Neural crest cell (in vitro differentiated cells): ENCODE measurements around the gene ROBO1. TPM values are rescaled to one million over a fixed set of nuclear protein-coding genes. Genes with fewer than 3 reads are reported as not detected.
A peak's percentile ranks its signal among the peaks of the same experiment; 100 is the strongest.

Source experiments
- DNase-seq: peaks from one replicate; pipeline ENCODE4 v3.0.0; 2021; ENCODE audit warnings: low read depth, mixed read lengths, low spot score
- H3K27ac Mint-ChIP-seq: one replicate; pipeline ENCODE4 v1.8.0; 2021; ENCODE audit warnings: mild to moderate bottlenecking, mixed read lengths; ENCODE audit not compliant: unreplicated experiment
- H3K27me3 Mint-ChIP-seq: 2 replicates; pipeline ENCODE4 v1.8.0; 2021; ENCODE audit warnings: low read depth, mild to moderate bottlenecking, mixed read lengths
- H3K36me3 Mint-ChIP-seq: 2 replicates; pipeline ENCODE4 v1.8.0; 2021; ENCODE audit warnings: low read depth, mild to moderate bottlenecking, mixed read lengths
- H3K4me1 Mint-ChIP-seq: 2 replicates; pipeline ENCODE4 v1.8.0; 2021; ENCODE audit warnings: mixed read lengths
- H3K4me3 Mint-ChIP-seq: one replicate; pipeline ENCODE4 v1.8.0; 2021; ENCODE audit warnings: mild to moderate bottlenecking, mixed read lengths
- H3K9me3 Mint-ChIP-seq: 2 replicates; pipeline ENCODE4 v1.8.0; 2021; ENCODE audit warnings: mixed read lengths
- CTCF ChIP-seq: fragments of 200-600 bp; sonication (generic); conservative IDR thresholded peaks from 2 replicates; pipeline ENCODE4 v1.5.0; 2021; ENCODE audit warnings: antibody characterized with exemption, mild to moderate bottlenecking
- total RNA-seq: library from RNA; stranded (reverse); gene quantifications from 2 replicates; pipeline ENCODE4 v1.2.1, GENCODE V29; 2021

The ROBO1 gene
- total RNA-seq, 1 donor from 2014 or later = 88.7 TPM

DNA sequence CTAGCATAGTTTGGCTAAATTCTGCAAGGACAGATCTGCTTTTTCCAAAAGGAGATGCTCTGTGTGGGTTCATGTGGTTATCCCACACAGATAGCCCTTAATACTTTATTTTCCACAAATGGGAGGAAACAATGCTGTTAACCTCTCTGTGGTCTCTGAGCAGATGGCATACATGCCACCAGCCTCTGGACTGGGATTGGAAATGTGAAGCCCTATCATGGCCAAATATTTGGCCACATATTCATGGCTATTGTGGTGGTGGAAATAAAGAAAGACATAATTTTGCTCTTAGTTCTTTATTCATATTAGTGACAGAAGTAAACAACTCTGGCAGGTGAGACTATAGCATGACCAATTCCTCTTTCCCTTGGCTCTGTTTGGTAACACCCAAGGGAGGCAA lies 726.2 kb downstream of the ROBO1 start:
- no peak for TF ChIP-seq CTCF
- Mint-ChIP-seq H3K36me3 (no peaks in the 10 kb centered on the region), H3K27me3 (no peaks in the 10 kb centered on the region), H3K27ac (no peak overlapping the region), H3K9me3 (peaks cover 2% of the 10 kb centered on the region), H3K4me1 (no peaks in the 10 kb centered on the region), H3K4me3 (no peak overlapping the region)
- DNase-seq = no peak

GRCh38 chr3:79040701-79041100 lies 727.1 kb downstream of the ROBO1 start:
- H3K4me3 Mint-ChIP-seq = no peak overlapping the region
- no peaks in the 10 kb centered on the region for H3K27me3 Mint-ChIP-seq
- H3K4me1 Mint-ChIP-seq = no peaks in the 10 kb centered on the region
- no peaks in the 10 kb centered on the region for H3K9me3 Mint-ChIP-seq
- H3K27ac Mint-ChIP-seq = no peak overlapping the region
- no peaks in the 10 kb centered on the region for H3K36me3 Mint-ChIP-seq
- no peak for DNase-seq
- no peak for TF ChIP-seq CTCF

DNA sequence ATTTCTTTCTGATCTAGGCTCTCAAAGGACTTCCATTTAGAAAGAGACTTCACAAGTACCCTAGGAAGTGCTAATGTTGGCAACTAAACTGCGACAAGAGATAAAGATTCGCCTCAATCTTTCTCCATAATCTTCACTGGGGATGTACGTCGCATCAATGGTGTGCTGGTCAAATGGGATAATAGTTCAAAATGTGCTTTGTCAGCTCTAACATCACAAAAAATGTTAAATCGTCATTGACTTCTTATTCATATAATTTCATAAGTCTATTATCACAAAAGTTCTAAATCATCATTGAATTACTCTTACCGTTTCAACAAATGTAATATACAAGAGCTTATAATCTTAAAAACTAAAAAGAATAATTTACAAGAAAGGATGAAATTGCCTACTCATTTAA lies 727.7 kb downstream of the ROBO1 start:
- no peak for TF ChIP-seq CTCF
- H3K9me3 Mint-ChIP-seq = no peaks in the 10 kb centered on the region
- H3K27me3 Mint-ChIP-seq = no peaks in the 10 kb centered on the region
- H3K36me3 Mint-ChIP-seq = no peaks in the 10 kb centered on the region
- H3K27ac Mint-ChIP-seq = no peak overlapping the region
- no peak for DNase-seq
- H3K4me1 Mint-ChIP-seq = no peaks in the 10 kb centered on the region
- no peak overlapping the region for H3K4me3 Mint-ChIP-seq

- H3K27me3 Mint-ChIP-seq = no peaks in the 10 kb centered on the region
- TF ChIP-seq CTCF = no peak
- no peaks in the 10 kb centered on the region for H3K9me3 Mint-ChIP-seq
- no peak overlapping the region for H3K4me3 Mint-ChIP-seq
- H3K4me1 Mint-ChIP-seq = no peaks in the 10 kb centered on the region
- DNase-seq = no peak
- no peak overlapping the region for H3K27ac Mint-ChIP-seq
- no peaks in the 10 kb centered on the region for H3K36me3 Mint-ChIP-seq
These were observed 728.6 kb downstream of the ROBO1 start for GRCh38 chr3:79039192-79039591.

- Mint-ChIP-seq H3K27ac (peak overlapping the region; percentile 37), H3K36me3 (no peaks in the 10 kb centered on the region)
These were observed 729.2 kb downstream of the ROBO1 start for GRCh38 chr3:79038636-79039035.

More at GRCh38 chr3:79038636-79039035, 729.2 kb downstream of the ROBO1 start:
- DNase-seq = no peak
- Mint-ChIP-seq H3K27me3 (no peaks in the 10 kb centered on the region), H3K4me1 (no peaks in the 10 kb centered on the region), H3K4me3 (no peak overlapping the region), H3K9me3 (no peaks in the 10 kb centered on the region)
- no peak for TF ChIP-seq CTCF
